OCI-LY1 (cell line): ENCODE data around the gene ADARB2.

Source experiments
- EZH2 ChIP-seq: fragments of 200-600 bp; sonication (generic), shearing (Covaris generic); IDR thresholded peaks from 2 replicates; pipeline ENCODE4 v1.8.0; 2017; ENCODE audit warnings: borderline replicate concordance, mixed run types, mild to moderate bottlenecking, antibody characterized with exemption, low read length, moderate library complexity, mixed read lengths
- TF ChIP-seq, protein P1 (sequence below): fragments of 200-600 bp; sonication (generic), shearing (Covaris generic); IDR thresholded peaks from 2 replicates; pipeline ENCODE4 v1.5.1; 2017; ENCODE audit warnings: mild to moderate bottlenecking, antibody characterized with exemption, low read length, moderate library complexity, mixed read lengths

DNA sequence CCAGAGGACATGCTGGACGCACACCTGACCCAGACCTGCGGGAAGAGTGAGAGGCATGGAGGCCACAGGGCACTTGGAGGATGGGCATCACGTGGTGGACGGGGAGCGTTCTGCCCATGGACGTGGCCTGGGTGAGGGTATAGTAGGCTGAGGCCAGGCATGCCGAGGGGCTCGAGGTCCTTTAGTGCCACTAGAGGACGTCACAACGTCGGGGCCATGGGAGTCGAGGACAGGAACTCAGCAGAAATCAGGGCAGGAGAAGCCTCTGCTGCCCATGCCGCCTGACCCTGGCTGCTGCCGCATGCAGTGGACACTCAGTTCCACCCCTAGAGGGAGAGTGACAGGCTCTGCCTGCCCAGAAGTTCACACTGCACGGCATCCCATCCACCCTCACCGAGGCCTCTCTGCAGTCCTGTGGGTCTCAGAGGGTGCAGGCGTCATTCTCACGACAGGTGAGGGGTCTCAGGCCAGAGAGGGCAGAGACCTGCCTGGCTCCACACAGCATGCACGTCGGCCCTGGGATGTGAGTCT is 198.7 kb downstream of the ADARB2 start:
- TF ChIP-seq, protein P1, sequence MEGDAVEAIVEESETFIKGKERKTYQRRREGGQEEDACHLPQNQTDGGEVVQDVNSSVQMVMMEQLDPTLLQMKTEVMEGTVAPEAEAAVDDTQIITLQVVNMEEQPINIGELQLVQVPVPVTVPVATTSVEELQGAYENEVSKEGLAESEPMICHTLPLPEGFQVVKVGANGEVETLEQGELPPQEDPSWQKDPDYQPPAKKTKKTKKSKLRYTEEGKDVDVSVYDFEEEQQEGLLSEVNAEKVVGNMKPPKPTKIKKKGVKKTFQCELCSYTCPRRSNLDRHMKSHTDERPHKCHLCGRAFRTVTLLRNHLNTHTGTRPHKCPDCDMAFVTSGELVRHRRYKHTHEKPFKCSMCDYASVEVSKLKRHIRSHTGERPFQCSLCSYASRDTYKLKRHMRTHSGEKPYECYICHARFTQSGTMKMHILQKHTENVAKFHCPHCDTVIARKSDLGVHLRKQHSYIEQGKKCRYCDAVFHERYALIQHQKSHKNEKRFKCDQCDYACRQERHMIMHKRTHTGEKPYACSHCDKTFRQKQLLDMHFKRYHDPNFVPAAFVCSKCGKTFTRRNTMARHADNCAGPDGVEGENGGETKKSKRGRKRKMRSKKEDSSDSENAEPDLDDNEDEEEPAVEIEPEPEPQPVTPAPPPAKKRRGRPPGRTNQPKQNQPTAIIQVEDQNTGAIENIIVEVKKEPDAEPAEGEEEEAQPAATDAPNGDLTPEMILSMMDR = peak; percentile 13; the same call in 1 of the 2 replicates
- no peak for TF ChIP-seq EZH2
